Thoracic aorta (tissue), 2 donors: ENCODE results near the gene TMEM258. TPM values are rescaled to one million over a fixed set of nuclear protein-coding genes. Genes with fewer than 3 reads are reported as not detected.

ENCODE experiments used
- ATAC-seq: fragments of 150-250 bp; one replicate; pipeline ENCODE4 v1.8.0; 2017; ENCODE audit warnings: low read depth; ENCODE audit not compliant: insufficient number of reproducible peaks, low FRiP score
- DNase-seq: peaks from one replicate; pipeline ENCODE4 v3.0.0-alpha.2; 2020; ENCODE audit warnings: low spot score
- H3K27ac ChIP-seq, 2 donors: fragments of 200-600 bp; sonication (generic); 1 replicate in 1 of 2; 2 replicates in 1 of 2; pipeline ENCODE4 v1.5.1; 2016; ENCODE audit warnings: mild to moderate bottlenecking in 2 of 2, moderate library complexity in 2 of 2
- H3K27me3 ChIP-seq: fragments of 200-600 bp; sonication (generic); replicated peaks from 2 replicates; pipeline ENCODE4 v1.6.0; 2016; ENCODE audit warnings: mild to moderate bottlenecking; ENCODE audit not compliant: insufficient read depth
- H3K36me3 ChIP-seq: fragments of 200-600 bp; sonication (generic); one replicate; pipeline ENCODE4 v1.5.1; 2016
- H3K4me1 ChIP-seq, 2 donors: fragments of 200-600 bp; sonication (generic); 1 replicate in 1 of 2; 2 replicates in 1 of 2; pipeline versions ENCODE4 v1.5.1 to v1.6.0; 2016; ENCODE audit warnings: low read depth in 2 of 2, mild to moderate bottlenecking in 1 of 2; ENCODE audit not compliant: control insufficient read depth in 1 of 2
- H3K4me3 ChIP-seq: fragments of 200-600 bp; sonication (generic); 2 replicates; pipeline ENCODE4 v1.5.1; 2016; ENCODE audit warnings: mild to moderate bottlenecking
- H3K9me3 ChIP-seq: fragments of 200-600 bp; sonication (generic); 2 replicates; pipeline ENCODE4 v1.5.1; 2016
- CTCF ChIP-seq: fragments of 200-600 bp; sonication (generic); IDR thresholded peaks from one replicate; pipeline ENCODE4 v1.5.1; 2019; ENCODE audit warnings: antibody characterized with exemption
- total RNA-seq, 2 donors: library from RNA; depleted of rRNA; stranded (reverse); fragments of >200 nt; gene quantifications; one replicate each; pipeline versions ENCODE4 v1.1.0 to v1.2.3, GENCODE V29; 2016

TMEM258 gene
- total RNA-seq, 2 donors from 2014 or later: 17.3 to 63.6 TPM

- Histone ChIP-seq H3K4me1 (peaks cover 0 to 8% of the 10 kb centered on the region in 2 donors), H3K9me3 (no peaks in the 10 kb centered on the region), H3K27me3 (no peaks in the 10 kb centered on the region), H3K36me3 (peaks cover 31% of the 10 kb centered on the region), H3K4me3 (no peak overlapping the region), H3K27ac (no peak overlapping the region)
- DNase-seq (no peak), ATAC-seq (no peak)
- TF ChIP-seq CTCF: no peak
These were observed 7.4 kb upstream of the TMEM258 start for GRCh38 chr11:61799665-61800284.

- Histone ChIP-seq H3K27ac (peak overlapping the region; percentile 43 to 55), H3K36me3 (peaks cover 13% of the 10 kb centered on the region), H3K4me3 (peak overlapping the region; percentile 34), H3K4me1 (peaks cover 7 to 18% of the 10 kb centered on the region in 2 donors), H3K9me3 (no peaks in the 10 kb centered on the region), H3K27me3 (no peaks in the 10 kb centered on the region)
- TF ChIP-seq CTCF: peak; percentile 78
- ATAC-seq (no peak), DNase-seq (peak; percentile 31)
These were observed 5.0 kb upstream of the TMEM258 start for GRCh38 chr11:61797263-61797944.

- no peak for ATAC-seq
- no peak overlapping the region for H3K27ac ChIP-seq
These were observed 3.6 kb upstream of the TMEM258 start for GRCh38 chr11:61795876-61796526.

GRCh38 chr11:61795459-61795858 lies 3.1 kb upstream of the TMEM258 start:
- peaks cover 4% of the 10 kb centered on the region for H3K36me3 ChIP-seq
- no peak for TF ChIP-seq CTCF
- H3K4me3 ChIP-seq: no peak overlapping the region
- no peaks in the 10 kb centered on the region for H3K27me3 ChIP-seq
- DNase-seq (no peak), ATAC-seq (no peak)
- H3K9me3 ChIP-seq: no peaks in the 10 kb centered on the region
- H3K4me1 ChIP-seq: peaks cover 14 to 30% of the 10 kb centered on the region in 2 donors
- H3K27ac ChIP-seq: no peak overlapping the region

More at GRCh38 chr11:61795876-61796526, 3.6 kb upstream of the TMEM258 start:
- no peak for DNase-seq
- Histone ChIP-seq H3K36me3 (peaks cover 3% of the 10 kb centered on the region), H3K9me3 (no peaks in the 10 kb centered on the region), H3K4me3 (no peak overlapping the region), H3K4me1 (peaks cover 14 to 28% of the 10 kb centered on the region in 2 donors), H3K27me3 (no peaks in the 10 kb centered on the region)
- no peak for TF ChIP-seq CTCF

GRCh38 chr11:61794579-61794978 lies 2.2 kb upstream of the TMEM258 start:
- no peaks in the 10 kb centered on the region for H3K9me3 ChIP-seq
- no peak for TF ChIP-seq CTCF
- peaks cover 14 to 30% of the 10 kb centered on the region in 2 donors for H3K4me1 ChIP-seq
- no peak for ATAC-seq
- no peak overlapping the region for H3K27ac ChIP-seq
- H3K27me3 ChIP-seq: no peaks in the 10 kb centered on the region
- no peak overlapping the region for H3K4me3 ChIP-seq
- peaks cover 12% of the 10 kb centered on the region for H3K36me3 ChIP-seq
- DNase-seq: no peak
